Suppressor macrophage (primary cell): ENCODE measurements around the gene TYRP1.
"Not testable (repeated sequence)": the region's sequence is repeated elsewhere in the genome, so short reads cannot be mapped to it uniquely, and the experiment has no call there.

Experiments used
- DNase-seq, 4 experiments: peaks; one replicate each; pipeline ENCODE4 v3.0.0-alpha.2; 2020 to 2022
- total RNA-seq, 17 experiments: gene quantifications; one replicate each; lab custom pipeline; 2026; ENCODE audit warnings: mixed read lengths in 6 of 17, inconsistent platforms in 3 of 17; lab: John Stamatoyannopoulos, UW

Gene TYRP1
- total RNA-seq = 0 to 1.5 (median 0) reads per million in 17 experiments

DNA sequence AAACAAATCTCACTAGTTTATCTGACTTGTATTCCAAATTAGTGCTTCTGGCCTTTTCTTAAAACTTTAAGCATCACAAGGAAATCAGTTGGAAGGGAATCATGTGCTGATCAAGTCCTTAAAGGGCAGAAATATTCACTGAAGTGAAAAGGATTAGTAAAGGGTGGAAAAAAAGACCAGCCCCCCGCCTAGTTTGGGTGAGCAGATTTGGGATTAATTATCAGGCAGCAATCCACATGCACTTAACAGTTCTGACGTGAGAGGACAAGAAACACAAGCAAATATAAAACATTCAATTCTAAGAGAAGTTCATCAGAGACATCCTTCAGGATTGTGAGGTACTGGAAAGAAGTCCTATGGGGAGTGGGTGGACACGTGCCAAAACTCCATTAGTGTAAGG, at the start of gene TYRP1:
Gene TYRP1 (plus strand): TSS at position 245 of the 400 bp plus-strand sequence. CDS start 612 bp downstream, outside the sequence.
- no peak for DNase-seq

DNA sequence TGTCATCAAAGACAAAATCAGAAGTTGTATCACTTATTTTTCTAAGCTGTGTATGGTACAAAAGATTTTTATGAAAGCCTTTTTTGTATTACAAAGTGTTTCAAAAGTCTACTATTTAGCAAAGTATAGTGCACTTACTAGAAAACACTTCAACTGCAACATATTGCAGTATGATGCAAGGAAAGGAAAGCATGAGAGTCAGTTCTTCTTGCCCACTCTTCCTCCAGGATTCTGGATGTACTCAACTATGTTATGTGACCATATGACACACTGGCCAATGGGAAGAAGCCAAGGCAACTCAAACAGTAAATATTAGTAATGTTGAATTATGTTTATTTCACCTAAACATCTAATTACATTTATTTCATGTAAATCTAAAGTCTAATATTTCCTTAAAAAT, 49.5 kb upstream of the TYRP1 start:
- DNase-seq = no peak

DNA sequence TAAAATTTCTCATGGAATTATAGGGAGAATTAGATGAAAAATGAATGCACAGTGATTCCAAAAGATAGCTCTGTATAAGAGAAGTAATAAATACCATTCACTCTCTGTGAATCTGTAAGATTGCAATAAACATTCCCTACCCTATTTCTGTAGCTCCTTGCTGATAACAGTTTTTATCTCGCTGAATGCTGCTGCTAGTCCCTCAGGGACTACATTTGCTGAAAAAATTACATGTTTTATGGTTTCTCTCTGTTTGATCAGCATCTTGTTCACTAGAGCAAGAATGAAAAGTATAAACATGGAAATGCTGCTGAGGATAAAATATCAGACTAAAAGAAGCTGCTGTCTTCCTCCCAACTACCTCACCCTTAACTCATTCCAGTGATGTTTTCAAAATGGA, 44.3 kb upstream of the TYRP1 start:
- DNase-seq = no peak

- DNase-seq = no peak
These were observed 42.1 kb upstream of the TYRP1 start for GRCh38 chr9:12651125-12651524.

DNA sequence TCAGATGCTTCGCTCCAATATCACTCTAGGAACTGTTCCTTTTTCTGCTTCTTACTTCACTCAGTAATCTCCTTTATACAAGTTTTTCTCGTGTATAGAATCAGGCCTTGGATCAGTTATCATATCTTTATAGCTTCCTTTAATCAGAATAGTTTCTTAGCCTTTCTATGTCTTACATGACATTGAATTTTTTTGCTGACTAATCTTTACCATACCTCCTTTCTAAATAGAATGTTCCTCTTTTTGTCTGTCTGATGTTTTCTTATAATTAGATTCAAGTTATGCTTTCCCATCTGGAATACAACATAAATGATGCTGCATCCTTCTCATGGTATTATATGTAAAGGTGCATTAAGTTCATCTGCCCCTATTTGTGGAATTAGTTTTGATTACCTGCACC, 40.2 kb upstream of the TYRP1 start:
- no peak for DNase-seq

DNA sequence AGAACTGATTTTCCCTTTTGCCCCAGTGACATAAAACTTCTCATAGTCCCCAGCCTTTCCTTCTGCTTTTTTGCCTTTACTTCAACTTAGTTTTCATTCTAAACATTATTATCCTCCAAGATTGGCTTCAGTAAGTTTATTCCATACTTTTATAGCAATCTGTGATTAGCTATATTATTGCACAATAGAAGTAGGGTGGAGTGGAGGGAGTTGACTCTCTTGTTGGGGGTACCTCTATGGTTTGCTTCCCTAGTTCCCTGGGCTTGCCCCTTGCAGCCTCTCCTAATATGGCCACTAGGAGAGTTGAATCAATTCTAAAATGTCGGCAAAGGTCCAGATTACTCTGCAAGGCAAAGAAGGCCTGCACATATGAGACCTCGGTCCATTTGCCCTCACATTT, 36.4 kb upstream of the TYRP1 start:
- DNase-seq = no peak

- DNase-seq = no peak
These were observed 36.0 kb upstream of the TYRP1 start for GRCh38 chr9:12657233-12657632.

DNA sequence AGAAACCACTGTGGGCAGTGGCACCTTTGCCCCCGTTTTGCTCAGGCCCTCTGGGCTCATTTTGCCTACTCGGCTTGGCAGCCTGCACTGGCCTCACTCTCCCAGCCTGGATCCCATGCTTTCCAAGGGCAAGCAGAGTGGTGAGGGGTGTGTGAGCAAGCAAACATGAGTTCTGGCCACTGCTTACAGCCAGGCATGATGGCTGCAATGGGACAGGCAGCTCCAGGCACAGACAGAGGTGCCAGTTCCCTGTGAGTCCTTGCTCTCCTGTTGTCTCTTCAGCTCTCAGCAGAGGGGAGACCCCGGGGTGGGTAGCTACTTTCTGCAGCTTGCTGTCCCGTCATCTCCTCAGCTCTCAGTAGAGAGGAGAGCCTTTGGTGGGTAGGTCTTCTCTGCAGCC, 35.2 kb upstream of the TYRP1 start:
- DNase-seq = no peak

- DNase-seq = no peak
These were observed 34.5 kb upstream of the TYRP1 start for GRCh38 chr9:12658531-12659209.

DNA sequence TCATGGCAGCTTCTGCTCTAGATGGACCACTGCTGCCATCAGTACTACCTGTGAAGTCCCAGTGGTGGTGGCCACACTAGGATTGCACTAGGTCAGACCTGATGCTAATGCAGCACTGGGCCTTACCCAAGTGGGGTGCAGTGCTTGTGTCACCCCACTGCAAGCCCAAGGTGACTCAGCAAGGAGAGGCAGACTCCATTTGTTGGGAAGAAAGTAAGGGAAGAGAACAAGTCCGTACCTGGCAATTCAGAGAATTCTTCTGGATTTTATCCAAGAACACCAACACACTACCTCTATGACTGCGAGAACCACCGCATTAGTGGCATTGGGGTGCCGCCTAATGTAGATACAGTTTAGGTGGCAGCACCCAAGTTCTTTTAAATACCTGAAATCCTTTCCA, 34.0 kb upstream of the TYRP1 start:
- no peak for DNase-seq

DNA sequence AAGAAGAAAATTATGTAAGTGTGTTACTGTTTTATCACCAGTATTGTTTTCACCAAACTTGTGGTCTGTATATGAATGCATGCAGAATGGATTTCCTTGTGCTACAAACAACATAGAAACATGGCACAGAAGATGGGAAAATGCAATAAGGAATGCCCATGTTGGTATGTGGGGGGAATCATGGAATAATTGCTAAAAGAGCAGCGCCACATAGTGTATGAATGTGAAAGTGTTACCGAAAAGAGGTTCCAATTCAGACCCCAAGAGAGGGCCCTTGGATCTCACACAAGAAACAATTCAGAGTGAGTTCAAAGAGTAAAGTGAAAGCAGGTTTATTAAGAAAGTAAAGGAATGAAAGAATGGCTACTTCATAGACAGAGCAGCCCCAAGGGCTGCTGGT, 26.4 kb upstream of the TYRP1 start:
- no peak for DNase-seq

GRCh38 chr9:12667892-12668291, 25.3 kb upstream of the TYRP1 start:
- no peak for DNase-seq

DNA sequence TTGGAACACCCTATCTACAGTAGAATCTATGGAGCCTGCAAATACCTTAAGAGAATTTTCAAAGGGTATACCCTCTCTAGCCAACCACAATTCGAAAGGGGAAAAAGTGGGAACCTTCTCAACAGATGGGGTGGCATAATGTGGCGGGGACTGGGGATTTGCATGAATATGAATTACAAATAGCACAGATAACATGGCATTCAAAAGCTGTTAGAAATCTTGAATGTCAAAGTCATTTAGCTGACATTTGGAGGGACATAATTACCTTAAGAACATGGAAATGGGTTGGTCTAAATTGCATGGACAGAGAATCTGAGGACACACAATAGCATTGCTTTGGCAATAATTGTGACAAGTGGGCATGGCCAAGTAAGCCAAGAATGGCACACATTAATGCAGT, 23.2 kb upstream of the TYRP1 start:
- no peak for DNase-seq

- DNase-seq = no peak
These were observed 18.2 kb upstream of the TYRP1 start for GRCh38 chr9:12674961-12675360.

GRCh38 chr9:12677462-12678126, 15.6 kb upstream of the TYRP1 start:
- not testable (repeated sequence) for DNase-seq

DNA sequence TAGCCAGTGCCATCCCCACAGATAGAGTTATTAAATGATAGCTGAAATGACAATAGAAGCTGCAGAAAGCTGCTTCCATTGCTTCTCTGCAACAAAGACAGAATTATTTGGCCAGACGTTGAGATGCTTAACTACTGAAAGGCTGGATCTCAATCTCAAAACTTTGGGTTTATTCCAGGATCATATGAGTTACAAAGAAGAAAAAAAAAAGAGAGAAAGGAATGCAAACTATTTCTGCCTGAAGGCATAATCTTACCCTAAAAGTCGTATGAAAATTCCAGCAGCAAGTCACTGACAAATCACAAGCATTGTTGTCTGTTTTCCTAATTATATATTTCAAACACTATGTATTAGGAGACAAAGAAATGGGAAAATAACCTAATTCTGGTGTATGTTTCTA, 12.8 kb upstream of the TYRP1 start:
- DNase-seq = no peak

- DNase-seq = no peak
These were observed 12.4 kb upstream of the TYRP1 start for GRCh38 chr9:12680757-12681156.

DNA sequence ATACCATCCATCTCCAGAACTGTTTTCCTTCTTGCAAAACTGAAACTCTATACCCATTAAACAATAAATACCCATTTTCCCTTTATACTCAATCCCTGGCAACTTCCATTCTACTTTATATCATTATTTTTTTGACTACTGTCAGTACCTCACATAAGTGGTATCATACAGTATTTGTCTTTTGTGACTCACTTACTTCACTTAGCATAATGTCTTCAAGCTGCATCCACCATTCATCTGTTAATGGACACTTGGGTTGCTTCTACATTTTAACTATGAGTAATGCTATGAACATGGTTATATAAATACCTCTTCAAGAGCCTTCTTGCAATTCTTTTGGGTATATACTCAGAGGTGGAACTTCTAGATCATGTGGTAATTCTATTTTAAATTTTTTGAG, 11.6 kb upstream of the TYRP1 start:
- DNase-seq = no peak

- no peak for DNase-seq
These were observed 8.2 kb upstream of the TYRP1 start for GRCh38 chr9:12684974-12685373.

- peak in 2 of 4 experiments; percentile 5 to 21 for DNase-seq
These were observed 4.0 kb upstream of the TYRP1 start for GRCh38 chr9:12689233-12689632.

DNA sequence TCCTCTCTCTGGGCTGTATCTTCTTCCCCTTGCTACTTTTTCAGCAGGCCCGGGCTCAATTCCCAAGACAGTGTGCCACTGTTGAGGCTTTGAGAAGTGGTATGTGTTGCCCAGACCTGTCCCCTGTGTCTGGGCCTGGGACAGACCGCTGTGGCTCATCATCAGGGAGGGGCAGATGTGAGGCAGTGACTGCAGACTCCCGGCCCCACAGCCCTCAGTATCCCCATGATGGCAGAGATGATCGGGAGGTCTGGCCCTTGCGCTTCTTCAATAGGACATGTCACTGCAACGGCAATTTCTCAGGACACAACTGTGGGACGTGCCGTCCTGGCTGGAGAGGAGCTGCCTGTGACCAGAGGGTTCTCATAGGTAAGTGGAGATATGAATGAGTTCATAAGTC, 828 bp downstream of the TYRP1 start:
- DNase-seq = no peak

DNA sequence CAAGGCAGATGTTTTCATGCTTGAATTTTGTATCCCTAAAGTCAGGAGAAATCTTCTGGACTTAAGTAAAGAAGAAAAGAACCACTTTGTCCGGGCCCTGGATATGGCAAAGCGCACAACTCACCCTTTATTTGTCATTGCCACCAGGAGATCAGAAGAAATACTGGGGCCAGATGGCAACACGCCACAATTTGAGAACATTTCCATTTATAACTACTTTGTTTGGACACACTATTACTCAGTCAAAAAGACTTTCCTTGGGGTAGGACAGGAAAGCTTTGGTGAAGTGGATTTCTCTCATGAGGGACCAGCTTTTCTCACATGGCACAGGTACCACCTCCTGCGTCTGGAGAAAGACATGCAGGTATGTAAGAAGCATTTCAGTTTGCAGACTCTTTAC, 2.3 kb downstream of the TYRP1 start:
- DNase-seq = no peak

GRCh38 chr9:12696931-12697622, 3.9 kb downstream of the TYRP1 start:
- DNase-seq = no peak

GRCh38 chr9:12697719-12698118, 4.5 kb downstream of the TYRP1 start:
- DNase-seq = peak in 3 of 4 experiments; percentile 17 to 54 (median 19)
